A549 (cell line): ENCODE measurements around the gene GPAT2.
"Not testable (repeated sequence)": the region's sequence is repeated elsewhere in the genome, so short reads cannot be mapped to it uniquely, and the experiment has no call there.

Experiments
- CTCF ChIP-seq: fragments of >200 bp; sonication (Bioruptor Twin); formaldehyde crosslinking; IDR thresholded peaks from 3 replicates; pipeline ENCODE4 v1.5.1; 2016
- MAFK ChIP-seq: fragments of 450-650 bp; IDR thresholded peaks from 2 replicates; pipeline ENCODE4 v1.6.1; 2014; ENCODE audit not compliant: partially characterized antibody
- POLR2A ChIP-seq: IDR thresholded peaks from 2 replicates; pipeline ENCODE4 v1.6.1; 2012; ENCODE audit warnings: mild to moderate bottlenecking, low read length
- REST ChIP-seq: fragments of 200-600 bp; sonication (generic); IDR thresholded peaks from 2 replicates; pipeline ENCODE4 v1.6.1; 2016; ENCODE audit warnings: antibody characterized with exemption, mild to moderate bottlenecking, moderate library complexity

GRCh38 chr2:96061197-96061817 lies 26.6 kb upstream of the GPAT2 start:
- TF ChIP-seq CTCF, POLR2A, MAFK, REST: not testable (repeated sequence)
